Liver (tissue), 3 donors: Measurements from ENCODE around the gene MLLT6.

Experiments
- CTCF ChIP-seq: fragments of 150-350 bp; IDR thresholded peaks from 2 replicates; pipeline ENCODE4 v1.5.1; 2017; ENCODE audit warnings: improper control_type of control experiment, low read depth, low read length; ENCODE audit not compliant: missing input control
- EGR1 ChIP-seq, 2 donors: IDR thresholded peaks; 2 replicates each; pipeline ENCODE4 v1.6.1; 2016 to 2018; ENCODE audit warnings: antibody characterized with exemption in 2 of 2, low read depth in 2 of 2
- FOXA1 ChIP-seq: IDR thresholded peaks from 2 replicates; pipeline ENCODE4 v1.6.1; 2016; ENCODE audit warnings: antibody characterized with exemption
- GABPA ChIP-seq, 2 donors: IDR thresholded peaks in 1 of 2; conservative IDR thresholded peaks in 1 of 2; 2 replicates each; pipeline ENCODE4 v1.6.1; 2016; ENCODE audit warnings: antibody characterized with exemption in 2 of 2, mild to moderate bottlenecking in 1 of 2, moderate library complexity in 1 of 2
- JUND ChIP-seq, 2 donors: IDR thresholded peaks; 2 replicates each; pipeline ENCODE4 v1.6.1; 2016; ENCODE audit warnings: antibody characterized with exemption in 2 of 2
- RAD21 ChIP-seq, 2 donors: IDR thresholded peaks; 2 replicates each; pipeline ENCODE4 v1.6.1; 2016; ENCODE audit warnings: antibody characterized with exemption in 2 of 2, mild to moderate bottlenecking in 2 of 2
- SP1 ChIP-seq: IDR thresholded peaks from 2 replicates; pipeline ENCODE4 v1.6.1; 2018; ENCODE audit warnings: antibody characterized with exemption, mild to moderate bottlenecking
- TAF1 ChIP-seq: conservative IDR thresholded peaks from 2 replicates; pipeline ENCODE4 v1.6.1; 2016; ENCODE audit warnings: antibody characterized with exemption, mild to moderate bottlenecking
- YY1 ChIP-seq: IDR thresholded peaks from 2 replicates; pipeline ENCODE4 v1.6.1; 2016; ENCODE audit warnings: antibody characterized with exemption, mild to moderate bottlenecking
- TF ChIP-seq, protein P1 (sequence below): IDR thresholded peaks from 2 replicates; pipeline ENCODE4 v1.6.1; 2016; ENCODE audit warnings: antibody characterized with exemption
- TF ChIP-seq, protein P2 (sequence below): IDR thresholded peaks from 2 replicates; pipeline ENCODE4 v1.6.1; 2016; ENCODE audit warnings: antibody characterized with exemption
- TF ChIP-seq, protein P3 (sequence below): IDR thresholded peaks from 2 replicates; pipeline ENCODE4 v1.6.1; 2016; ENCODE audit warnings: antibody characterized with exemption, mild to moderate bottlenecking
- donor health status: healthy.
- donor health status: healthy.

GRCh38 chr17:38766341-38766740 is 61.3 kb downstream of the MLLT6 start:
- TF ChIP-seq CTCF (no peak), TAF1 (no peak), YY1 (no peak), SP1 (no peak), RAD21 (IDR thresholded peaks at IDR 0.05) (no peak), GABPA (IDR thresholded peaks at IDR 0.05 in 1 of 2, conservative IDR thresholded peaks at IDR 0.05 in 1 of 2) (no peak), JUND (IDR thresholded peaks at IDR 0.05) (no peak), EGR1 (IDR thresholded peaks at IDR 0.05; ENCODE audit: low read depth in 2 of 2) (no peak), FOXA1 (no peak)
- TF ChIP-seq, protein P1, sequence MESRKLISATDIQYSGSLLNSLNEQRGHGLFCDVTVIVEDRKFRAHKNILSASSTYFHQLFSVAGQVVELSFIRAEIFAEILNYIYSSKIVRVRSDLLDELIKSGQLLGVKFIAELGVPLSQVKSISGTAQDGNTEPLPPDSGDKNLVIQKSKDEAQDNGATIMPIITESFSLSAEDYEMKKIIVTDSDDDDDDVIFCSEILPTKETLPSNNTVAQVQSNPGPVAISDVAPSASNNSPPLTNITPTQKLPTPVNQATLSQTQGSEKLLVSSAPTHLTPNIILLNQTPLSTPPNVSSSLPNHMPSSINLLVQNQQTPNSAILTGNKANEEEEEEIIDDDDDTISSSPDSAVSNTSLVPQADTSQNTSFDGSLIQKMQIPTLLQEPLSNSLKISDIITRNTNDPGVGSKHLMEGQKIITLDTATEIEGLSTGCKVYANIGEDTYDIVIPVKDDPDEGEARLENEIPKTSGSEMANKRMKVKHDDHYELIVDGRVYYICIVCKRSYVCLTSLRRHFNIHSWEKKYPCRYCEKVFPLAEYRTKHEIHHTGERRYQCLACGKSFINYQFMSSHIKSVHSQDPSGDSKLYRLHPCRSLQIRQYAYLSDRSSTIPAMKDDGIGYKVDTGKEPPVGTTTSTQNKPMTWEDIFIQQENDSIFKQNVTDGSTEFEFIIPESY = no peak
- TF ChIP-seq, protein P2, sequence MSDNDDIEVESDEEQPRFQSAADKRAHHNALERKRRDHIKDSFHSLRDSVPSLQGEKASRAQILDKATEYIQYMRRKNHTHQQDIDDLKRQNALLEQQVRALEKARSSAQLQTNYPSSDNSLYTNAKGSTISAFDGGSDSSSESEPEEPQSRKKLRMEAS = no peak
- TF ChIP-seq, protein P3, sequence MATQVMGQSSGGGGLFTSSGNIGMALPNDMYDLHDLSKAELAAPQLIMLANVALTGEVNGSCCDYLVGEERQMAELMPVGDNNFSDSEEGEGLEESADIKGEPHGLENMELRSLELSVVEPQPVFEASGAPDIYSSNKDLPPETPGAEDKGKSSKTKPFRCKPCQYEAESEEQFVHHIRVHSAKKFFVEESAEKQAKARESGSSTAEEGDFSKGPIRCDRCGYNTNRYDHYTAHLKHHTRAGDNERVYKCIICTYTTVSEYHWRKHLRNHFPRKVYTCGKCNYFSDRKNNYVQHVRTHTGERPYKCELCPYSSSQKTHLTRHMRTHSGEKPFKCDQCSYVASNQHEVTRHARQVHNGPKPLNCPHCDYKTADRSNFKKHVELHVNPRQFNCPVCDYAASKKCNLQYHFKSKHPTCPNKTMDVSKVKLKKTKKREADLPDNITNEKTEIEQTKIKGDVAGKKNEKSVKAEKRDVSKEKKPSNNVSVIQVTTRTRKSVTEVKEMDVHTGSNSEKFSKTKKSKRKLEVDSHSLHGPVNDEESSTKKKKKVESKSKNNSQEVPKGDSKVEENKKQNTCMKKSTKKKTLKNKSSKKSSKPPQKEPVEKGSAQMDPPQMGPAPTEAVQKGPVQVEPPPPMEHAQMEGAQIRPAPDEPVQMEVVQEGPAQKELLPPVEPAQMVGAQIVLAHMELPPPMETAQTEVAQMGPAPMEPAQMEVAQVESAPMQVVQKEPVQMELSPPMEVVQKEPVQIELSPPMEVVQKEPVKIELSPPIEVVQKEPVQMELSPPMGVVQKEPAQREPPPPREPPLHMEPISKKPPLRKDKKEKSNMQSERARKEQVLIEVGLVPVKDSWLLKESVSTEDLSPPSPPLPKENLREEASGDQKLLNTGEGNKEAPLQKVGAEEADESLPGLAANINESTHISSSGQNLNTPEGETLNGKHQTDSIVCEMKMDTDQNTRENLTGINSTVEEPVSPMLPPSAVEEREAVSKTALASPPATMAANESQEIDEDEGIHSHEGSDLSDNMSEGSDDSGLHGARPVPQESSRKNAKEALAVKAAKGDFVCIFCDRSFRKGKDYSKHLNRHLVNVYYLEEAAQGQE = no peak
